Left ventricle myocardium inferior (tissue), 1 donor: ENCODE results near the gene DCHS1. TPM values are rescaled to one million over a fixed set of nuclear protein-coding genes. Genes with fewer than 3 reads are reported as not detected.

Experiments used
- DNase-seq: peaks from one replicate; pipeline ENCODE4 v3.0.0-alpha.2; 2020
- H3K27ac ChIP-seq: fragments of 200-600 bp; replicated peaks from 2 replicates; pipeline ENCODE4 v1.8.0; 2021
- H3K27me3 ChIP-seq: fragments of 200-600 bp; 2 replicates; pipeline ENCODE4 v1.8.0; 2021; ENCODE audit warnings: low read depth
- H3K36me3 ChIP-seq: fragments of 200-600 bp; 2 replicates; pipeline ENCODE4 v1.8.0; 2021
- H3K4me1 ChIP-seq: fragments of 200-600 bp; 2 replicates; pipeline ENCODE4 v1.8.0; 2021
- H3K4me3 ChIP-seq: fragments of 200-600 bp; 2 replicates; pipeline ENCODE4 v1.8.0; 2021; ENCODE audit warnings: mild to moderate bottlenecking, moderate library complexity
- H3K9me3 ChIP-seq: fragments of 200-600 bp; replicated peaks from 2 replicates; pipeline ENCODE4 v1.8.0; 2021
- intact Hi-C: fragments of 100-400 bp; cut with micrococcal nuclease; formaldehyde crosslinking; loops from one replicate; pipeline ENCODE4 v1.11.0; 2022
- total RNA-seq: library from RNA; stranded (reverse); fragmentation: NEBNext Ultra II Directional; extraction: Animal tissue kit (Norgen Biotek cat#: 25700); gene quantifications from one replicate; pipeline ENCODE4 v1.2.1, GENCODE V29; 2021
- TF ChIP-seq, protein P1 (sequence below): fragments of 200-600 bp; IDR thresholded peaks from 2 replicates; pipeline ENCODE4 v1.8.0; 2021; ENCODE audit warnings: antibody characterized with exemption, mild to moderate bottlenecking, borderline replicate concordance
- donor health status: DM: no; HTN: yes; CAD: no; lungs with severe emphysema.

DCHS1 gene
- total RNA-seq, 1 donor from 2014 or later: 9.5 TPM

GRCh38 chr11:6596239-6596877 is 59.3 kb downstream of the DCHS1 start:
- H3K27me3 ChIP-seq: no peaks in the 10 kb centered on the region
- H3K4me1 ChIP-seq: peaks cover 86% of the 10 kb centered on the region
- peaks cover 42% of the 10 kb centered on the region for H3K36me3 ChIP-seq
- H3K27ac ChIP-seq: peak overlapping the region; percentile 83
- intact Hi-C loops: no loop called here
- no peak overlapping the region for H3K4me3 ChIP-seq
- no peak for DNase-seq
- no peaks in the 10 kb centered on the region for H3K9me3 ChIP-seq
- TF ChIP-seq, protein P1, sequence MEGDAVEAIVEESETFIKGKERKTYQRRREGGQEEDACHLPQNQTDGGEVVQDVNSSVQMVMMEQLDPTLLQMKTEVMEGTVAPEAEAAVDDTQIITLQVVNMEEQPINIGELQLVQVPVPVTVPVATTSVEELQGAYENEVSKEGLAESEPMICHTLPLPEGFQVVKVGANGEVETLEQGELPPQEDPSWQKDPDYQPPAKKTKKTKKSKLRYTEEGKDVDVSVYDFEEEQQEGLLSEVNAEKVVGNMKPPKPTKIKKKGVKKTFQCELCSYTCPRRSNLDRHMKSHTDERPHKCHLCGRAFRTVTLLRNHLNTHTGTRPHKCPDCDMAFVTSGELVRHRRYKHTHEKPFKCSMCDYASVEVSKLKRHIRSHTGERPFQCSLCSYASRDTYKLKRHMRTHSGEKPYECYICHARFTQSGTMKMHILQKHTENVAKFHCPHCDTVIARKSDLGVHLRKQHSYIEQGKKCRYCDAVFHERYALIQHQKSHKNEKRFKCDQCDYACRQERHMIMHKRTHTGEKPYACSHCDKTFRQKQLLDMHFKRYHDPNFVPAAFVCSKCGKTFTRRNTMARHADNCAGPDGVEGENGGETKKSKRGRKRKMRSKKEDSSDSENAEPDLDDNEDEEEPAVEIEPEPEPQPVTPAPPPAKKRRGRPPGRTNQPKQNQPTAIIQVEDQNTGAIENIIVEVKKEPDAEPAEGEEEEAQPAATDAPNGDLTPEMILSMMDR: no peak

GRCh38 chr11:6594142-6594768 is 61.4 kb downstream of the DCHS1 start:
- peak overlapping the region; percentile 83 for H3K27ac ChIP-seq
- peaks cover 21% of the 10 kb centered on the region for H3K36me3 ChIP-seq
- H3K4me1 ChIP-seq: peaks cover 65% of the 10 kb centered on the region

DNA sequence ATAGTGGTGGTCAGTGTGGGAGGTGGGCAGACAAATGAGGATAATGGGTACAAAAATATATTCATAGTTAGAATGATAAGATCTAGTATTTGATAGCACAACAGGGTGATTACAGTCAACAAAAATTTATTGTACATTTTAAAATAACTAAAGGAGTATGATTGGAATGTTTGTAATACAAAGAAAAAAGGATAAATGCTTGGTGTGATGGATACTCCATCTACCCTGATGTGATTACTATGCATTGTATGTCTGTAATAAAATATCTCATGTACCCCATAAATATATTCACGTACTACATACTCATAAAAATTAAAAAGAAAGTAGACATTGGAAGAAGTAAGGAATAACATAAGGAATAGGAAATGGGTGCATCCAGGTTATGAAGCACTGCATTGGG is 67.6 kb downstream of the DCHS1 start:
- DNase-seq: no peak
- peak overlapping the region; percentile 52 for H3K27ac ChIP-seq

More at GRCh38 chr11:6594142-6594768, 61.4 kb downstream of the DCHS1 start:
- TF ChIP-seq, protein P1: peak; percentile 17
- no peak for DNase-seq
- no peaks in the 10 kb centered on the region for H3K9me3 ChIP-seq
- H3K27me3 ChIP-seq: no peaks in the 10 kb centered on the region
- intact Hi-C loops: no loop called here
- H3K4me3 ChIP-seq: no peak overlapping the region

DNA sequence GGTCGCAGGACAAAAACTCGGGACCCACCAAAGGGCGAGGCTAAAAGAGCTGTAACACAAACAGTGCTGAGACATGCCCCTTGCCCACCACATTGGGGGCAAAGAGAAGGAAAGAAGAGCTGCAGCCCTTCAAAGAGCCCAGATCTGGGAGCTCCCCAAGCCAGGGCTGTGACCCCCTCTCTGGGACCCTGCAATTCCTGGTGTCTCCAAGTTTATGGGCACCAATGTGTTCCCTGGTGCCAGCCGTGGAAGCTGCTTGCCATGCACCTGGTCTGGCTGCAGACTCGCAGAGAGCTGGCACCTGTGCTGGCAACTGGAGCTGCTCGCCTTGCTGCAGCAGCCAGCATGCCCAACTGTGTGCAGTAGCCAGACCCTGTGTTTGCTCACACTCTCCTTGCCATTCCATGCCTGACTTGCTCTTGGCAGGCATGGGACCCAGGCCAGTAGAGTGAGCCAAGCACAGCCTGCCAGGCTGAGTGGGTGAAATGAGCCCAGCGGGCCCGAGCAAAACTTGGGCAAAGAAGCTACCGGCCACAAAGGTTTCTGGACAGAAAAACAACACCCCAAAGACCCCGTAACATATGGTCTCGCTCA is 68.2 kb downstream of the DCHS1 start:
- H3K4me1 ChIP-seq: peaks cover 22% of the 10 kb centered on the region
- TF ChIP-seq, protein P1: no peak
- DNase-seq: peak; percentile 56
- peak overlapping the region; percentile 52 for H3K27ac ChIP-seq
- intact Hi-C loops: no loop called here
- H3K9me3 ChIP-seq: peaks cover 24% of the 10 kb centered on the region
- H3K4me3 ChIP-seq: no peak overlapping the region
- H3K27me3 ChIP-seq: no peaks in the 10 kb centered on the region
- peaks cover 14% of the 10 kb centered on the region for H3K36me3 ChIP-seq

More for the DNA sequence above, 67.6 kb downstream of the DCHS1 start:
- peaks cover 25% of the 10 kb centered on the region for H3K4me1 ChIP-seq
- intact Hi-C loops: no loop called here
- no peak overlapping the region for H3K4me3 ChIP-seq
- no peaks in the 10 kb centered on the region for H3K27me3 ChIP-seq
- peaks cover 14% of the 10 kb centered on the region for H3K36me3 ChIP-seq
- TF ChIP-seq, protein P1: no peak
- peaks cover 19% of the 10 kb centered on the region for H3K9me3 ChIP-seq

GRCh38 chr11:6586434-6587359 is 68.9 kb downstream of the DCHS1 start:
- intact Hi-C loops: no loop called here
- TF ChIP-seq, protein P1: no peak
- peak overlapping the region; percentile 52 for H3K27ac ChIP-seq
- peak overlapping the region; percentile 47 for H3K4me3 ChIP-seq
- peaks cover 31% of the 10 kb centered on the region for H3K9me3 ChIP-seq
- H3K27me3 ChIP-seq: no peaks in the 10 kb centered on the region
- H3K4me1 ChIP-seq: peaks cover 22% of the 10 kb centered on the region
- no peak for DNase-seq
- H3K36me3 ChIP-seq: peaks cover 9% of the 10 kb centered on the region
